Right atrium auricular region (tissue), 2 donors: ENCODE measurements around the gene DNAH8. TPM values are rescaled to one million over a fixed set of nuclear protein-coding genes. Genes with fewer than 3 reads are reported as not detected.

Experiments
- DNase-seq: peaks from one replicate; pipeline ENCODE4 v3.0.0-alpha.2; 2019; ENCODE audit warnings: low spot score
- H3K27ac ChIP-seq, 2 donors: fragments of 200-600 bp; sonication (generic); 1 replicate in 1 of 2; 2 replicates in 1 of 2; pipeline ENCODE4 v1.5.1; 2016 to 2019
- H3K27me3 ChIP-seq, 2 donors: fragments of 200-600 bp; sonication (generic); one replicate each; pipeline versions ENCODE4 v1.5.1 to v1.6.0; 2017 to 2019
- H3K36me3 ChIP-seq: fragments of 200-600 bp; sonication (generic); one replicate; pipeline ENCODE4 v1.5.1; 2016
- H3K4me1 ChIP-seq, 2 donors: fragments of 200-600 bp; sonication (generic); one replicate each; pipeline versions ENCODE4 v1.5.1 to v1.6.0; 2017 to 2019
- H3K4me3 ChIP-seq, 2 donors: fragments of 200-600 bp; sonication (generic); 1 replicate in 1 of 2; 2 replicates in 1 of 2; pipeline ENCODE4 v1.5.1; 2017 to 2019; ENCODE audit warnings: mild to moderate bottlenecking in 1 of 2, moderate library complexity in 1 of 2
- H3K9me3 ChIP-seq, 2 donors: fragments of 200-600 bp; sonication (generic); one replicate each; pipeline ENCODE4 v1.5.1; 2019
- CTCF ChIP-seq, 2 donors: fragments of 200-600 bp; sonication (generic); IDR thresholded peaks; one replicate each; pipeline ENCODE4 v1.5.1; 2019; ENCODE audit warnings: antibody characterized with exemption in 2 of 2
- total RNA-seq, 2 donors: library from RNA; depleted of rRNA; stranded (reverse); fragments of >200 nt; gene quantifications; one replicate each; pipeline ENCODE4 v1.1.0, GENCODE V29; 2016

The DNAH8 gene
- total RNA-seq, 2 donors from 2014 or later: 0.04 TPM; not detected in 1

GRCh38 chr6:38775870-38776269 is 60.8 kb downstream of the DNAH8 start:
- H3K27me3 ChIP-seq: no peaks in the 10 kb centered on the region
- no peak overlapping the region for H3K4me3 ChIP-seq
- H3K9me3 ChIP-seq: no peaks in the 10 kb centered on the region

GRCh38 chr6:38776515-38776914 is 61.4 kb downstream of the DNAH8 start:
- DNase-seq: no peak
- Histone ChIP-seq H3K27me3 (no peaks in the 10 kb centered on the region), H3K27ac (no peak overlapping the region), H3K4me1 (no peaks in the 10 kb centered on the region), H3K36me3 (no peaks in the 10 kb centered on the region), H3K4me3 (no peak overlapping the region), H3K9me3 (no peaks in the 10 kb centered on the region)
- TF ChIP-seq CTCF (IDR thresholded peaks at IDR 0.05): no peak

More at GRCh38 chr6:38775870-38776269, 60.8 kb downstream of the DNAH8 start:
- Histone ChIP-seq H3K27ac (no peak overlapping the region), H3K4me1 (no peaks in the 10 kb centered on the region), H3K36me3 (no peaks in the 10 kb centered on the region)
- TF ChIP-seq CTCF (IDR thresholded peaks at IDR 0.05): no peak
- DNase-seq: no peak

GRCh38 chr6:38779310-38780062 is 64.4 kb downstream of the DNAH8 start:
- Histone ChIP-seq H3K27ac (no peak overlapping the region), H3K36me3 (no peaks in the 10 kb centered on the region), H3K4me3 (no peak overlapping the region), H3K9me3 (no peaks in the 10 kb centered on the region), H3K27me3 (no peaks in the 10 kb centered on the region), H3K4me1 (no peaks in the 10 kb centered on the region)
- TF ChIP-seq CTCF (IDR thresholded peaks at IDR 0.05): no peak
- DNase-seq: no peak

GRCh38 chr6:38782616-38783015 is 67.5 kb downstream of the DNAH8 start:
- no peak for DNase-seq
- no peak for TF ChIP-seq CTCF (IDR thresholded peaks at IDR 0.05)
- Histone ChIP-seq H3K9me3 (no peaks in the 10 kb centered on the region), H3K27ac (no peak overlapping the region), H3K4me1 (no peaks in the 10 kb centered on the region), H3K27me3 (no peaks in the 10 kb centered on the region), H3K36me3 (no peaks in the 10 kb centered on the region), H3K4me3 (no peak overlapping the region)

GRCh38 chr6:38783443-38784228 is 68.5 kb downstream of the DNAH8 start:
- Histone ChIP-seq H3K4me3 (no peak overlapping the region), H3K9me3 (no peaks in the 10 kb centered on the region), H3K36me3 (no peaks in the 10 kb centered on the region), H3K27me3 (no peaks in the 10 kb centered on the region), H3K4me1 (no peaks in the 10 kb centered on the region), H3K27ac (no peak overlapping the region)
- no peak for TF ChIP-seq CTCF (IDR thresholded peaks at IDR 0.05)
- no peak for DNase-seq
